ENCODE results near the gene PTPN4. TPM values are rescaled to one million over a fixed set of nuclear protein-coding genes. Genes with fewer than 3 reads are reported as not detected.

PTPN4 gene
- total RNA-seq, 1 experiment from 2014 or later: 46.8 TPM

DNA sequence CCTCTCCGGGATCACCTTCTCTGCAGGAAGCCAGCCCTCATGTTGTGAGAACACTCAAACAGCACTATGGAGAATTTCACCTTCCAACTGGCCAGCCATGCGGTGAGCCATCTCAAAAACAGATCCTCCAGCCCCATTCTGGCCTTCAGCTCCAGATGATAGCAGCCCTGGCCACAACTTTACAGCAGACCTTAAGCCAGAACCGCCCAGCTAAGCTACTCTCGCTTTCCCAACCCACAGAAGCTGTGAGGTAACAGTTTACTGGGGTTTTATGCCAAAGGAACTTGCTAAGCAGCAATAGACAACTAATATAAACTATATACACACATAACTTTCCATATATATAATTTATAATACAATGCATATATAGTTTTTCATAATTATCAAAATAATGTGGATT, 11.6 kb upstream of the PTPN4 start:
- no peaks in the 10 kb centered on the region for H3K9me3 ChIP-seq
- ChIA-PET POLR2A (no interaction called here), CTCF (no interaction called here)
- H3K4me3 Mint-ChIP-seq (ENCODE audit: unreplicated experiment): no peak overlapping the region
- H3K4me1 ChIP-seq: no peaks in the 10 kb centered on the region
- intact Hi-C loops (cut with micrococcal nuclease; ENCODE audit: unreplicated experiment): no loop called here
- no peak overlapping the region for H3K4me3 ChIP-seq (ENCODE audit: low read depth, low read length)
- no peak overlapping the region for H3K27ac Mint-ChIP-seq (ENCODE audit: unreplicated experiment)
- H3K4me1 Mint-ChIP-seq (ENCODE audit: low read depth, unreplicated experiment): no peaks in the 10 kb centered on the region
- no TSS peak for BruUV-seq (replicated peaks)
- H3K36me3 Mint-ChIP-seq (ENCODE audit: insufficient read depth, unreplicated experiment): no peaks in the 10 kb centered on the region
- peaks cover 18% of the 10 kb centered on the region for H3K27me3 Mint-ChIP-seq (ENCODE audit: insufficient read depth, unreplicated experiment)
- H3K9me3 Mint-ChIP-seq (ENCODE audit: unreplicated experiment): no peaks in the 10 kb centered on the region
- TF ChIP-seq, protein P1, sequence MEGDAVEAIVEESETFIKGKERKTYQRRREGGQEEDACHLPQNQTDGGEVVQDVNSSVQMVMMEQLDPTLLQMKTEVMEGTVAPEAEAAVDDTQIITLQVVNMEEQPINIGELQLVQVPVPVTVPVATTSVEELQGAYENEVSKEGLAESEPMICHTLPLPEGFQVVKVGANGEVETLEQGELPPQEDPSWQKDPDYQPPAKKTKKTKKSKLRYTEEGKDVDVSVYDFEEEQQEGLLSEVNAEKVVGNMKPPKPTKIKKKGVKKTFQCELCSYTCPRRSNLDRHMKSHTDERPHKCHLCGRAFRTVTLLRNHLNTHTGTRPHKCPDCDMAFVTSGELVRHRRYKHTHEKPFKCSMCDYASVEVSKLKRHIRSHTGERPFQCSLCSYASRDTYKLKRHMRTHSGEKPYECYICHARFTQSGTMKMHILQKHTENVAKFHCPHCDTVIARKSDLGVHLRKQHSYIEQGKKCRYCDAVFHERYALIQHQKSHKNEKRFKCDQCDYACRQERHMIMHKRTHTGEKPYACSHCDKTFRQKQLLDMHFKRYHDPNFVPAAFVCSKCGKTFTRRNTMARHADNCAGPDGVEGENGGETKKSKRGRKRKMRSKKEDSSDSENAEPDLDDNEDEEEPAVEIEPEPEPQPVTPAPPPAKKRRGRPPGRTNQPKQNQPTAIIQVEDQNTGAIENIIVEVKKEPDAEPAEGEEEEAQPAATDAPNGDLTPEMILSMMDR (IDR thresholded peaks at IDR 0.05; ENCODE audit: insufficient read depth in 1 of 2, low read depth in 1 of 2, low read length in 1 of 2, severe bottlenecking in 1 of 2, unreplicated experiment in 1 of 2): no peak
- H3K27me3 ChIP-seq (replicated peaks; ENCODE audit: control insufficient read depth, insufficient read depth, low read length): no peaks in the 10 kb centered on the region
- H3K36me3 ChIP-seq (ENCODE audit: control insufficient read depth, insufficient read depth, low read length): no peaks in the 10 kb centered on the region
- DNase-seq: no peak

DNA sequence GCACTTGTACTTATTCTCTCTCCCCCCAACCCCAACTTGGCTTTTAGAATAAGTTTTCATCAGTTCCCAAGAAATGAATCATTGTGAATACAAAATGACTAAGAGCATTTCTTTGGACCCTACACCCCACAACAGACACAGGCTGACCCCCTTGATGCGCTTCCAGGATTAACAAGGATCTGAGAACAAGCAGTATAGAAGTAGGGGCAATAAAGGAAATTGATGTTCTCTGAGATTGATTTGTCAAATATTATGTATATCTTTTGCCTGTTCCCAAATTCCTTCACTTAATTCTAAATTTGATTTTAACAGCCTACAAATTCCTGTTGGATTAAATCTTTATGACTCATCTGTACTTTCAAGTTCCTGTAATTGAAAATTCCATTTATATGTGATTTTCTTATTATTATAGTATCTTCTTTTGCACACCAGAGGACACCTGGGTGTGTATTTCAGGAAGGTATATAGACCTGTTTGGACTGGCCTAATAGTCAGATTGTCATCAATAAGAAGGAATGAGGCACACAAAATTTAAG, 10.2 kb upstream of the PTPN4 start:
- DNase-seq: no peak
- POLR2A ChIA-PET: no interaction called here
- BruUV-seq (replicated peaks): no TSS peak
- no peaks in the 10 kb centered on the region for H3K4me1 ChIP-seq
- Mint-ChIP-seq H3K27ac (ENCODE audit: unreplicated experiment) (no peak overlapping the region), H3K9me3 (ENCODE audit: unreplicated experiment) (no peaks in the 10 kb centered on the region), H3K36me3 (ENCODE audit: insufficient read depth, unreplicated experiment) (no peaks in the 10 kb centered on the region), H3K4me3 (ENCODE audit: unreplicated experiment) (no peak overlapping the region), H3K27me3 (ENCODE audit: insufficient read depth, unreplicated experiment) (peaks cover 15% of the 10 kb centered on the region), H3K4me1 (ENCODE audit: low read depth, unreplicated experiment) (no peaks in the 10 kb centered on the region)
- H3K27me3 ChIP-seq (replicated peaks; ENCODE audit: control insufficient read depth, insufficient read depth, low read length): no peaks in the 10 kb centered on the region
- no peaks in the 10 kb centered on the region for H3K9me3 ChIP-seq
- H3K4me3 ChIP-seq (ENCODE audit: low read depth, low read length): no peak overlapping the region
- CTCF ChIA-PET: no interaction called here
- TF ChIP-seq, protein P1 (IDR thresholded peaks at IDR 0.05; ENCODE audit: insufficient read depth in 1 of 2, low read depth in 1 of 2, low read length in 1 of 2, severe bottlenecking in 1 of 2, unreplicated experiment in 1 of 2): no peak
- intact Hi-C loops (cut with micrococcal nuclease; ENCODE audit: unreplicated experiment): loop anchor here (10.0 kb wide), 1 partner anchor 265 kb away; the partner anchor contains the start of gene EPB41L5
- H3K36me3 ChIP-seq (ENCODE audit: control insufficient read depth, insufficient read depth, low read length): no peaks in the 10 kb centered on the region

DNA sequence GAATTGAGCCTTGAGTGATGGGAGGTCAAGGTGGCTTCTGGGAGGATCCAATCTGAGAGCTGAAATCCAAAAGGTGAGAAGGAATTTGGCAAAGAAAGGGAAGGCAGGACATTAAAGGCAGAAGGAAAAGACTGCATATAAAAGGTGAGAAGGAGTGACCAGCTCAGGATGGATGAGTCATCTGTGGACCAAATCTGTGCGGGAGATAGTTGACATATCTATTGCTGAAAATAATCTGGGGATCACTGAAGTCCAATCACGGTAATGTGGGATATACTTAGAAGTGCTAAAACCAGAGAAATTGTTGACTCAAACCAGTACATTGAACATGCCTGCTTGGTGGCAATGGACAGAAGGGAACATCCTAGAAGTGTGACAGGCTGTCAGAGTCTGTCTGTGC, 8.0 kb upstream of the PTPN4 start:
- no peaks in the 10 kb centered on the region for H3K36me3 ChIP-seq (ENCODE audit: control insufficient read depth, insufficient read depth, low read length)
- H3K4me3 ChIP-seq (ENCODE audit: low read depth, low read length): no peak overlapping the region
- no peak for DNase-seq
- Mint-ChIP-seq H3K9me3 (ENCODE audit: unreplicated experiment) (no peaks in the 10 kb centered on the region), H3K36me3 (ENCODE audit: insufficient read depth, unreplicated experiment) (no peaks in the 10 kb centered on the region), H3K27me3 (ENCODE audit: insufficient read depth, unreplicated experiment) (peaks cover 9% of the 10 kb centered on the region), H3K4me3 (ENCODE audit: unreplicated experiment) (no peak overlapping the region), H3K4me1 (ENCODE audit: low read depth, unreplicated experiment) (no peaks in the 10 kb centered on the region), H3K27ac (ENCODE audit: unreplicated experiment) (no peak overlapping the region)
- TF ChIP-seq, protein P1 (IDR thresholded peaks at IDR 0.05; ENCODE audit: insufficient read depth in 1 of 2, low read depth in 1 of 2, low read length in 1 of 2, severe bottlenecking in 1 of 2, unreplicated experiment in 1 of 2): no peak
- POLR2A ChIA-PET: no interaction called here
- H3K27me3 ChIP-seq (replicated peaks; ENCODE audit: control insufficient read depth, insufficient read depth, low read length): no peaks in the 10 kb centered on the region
- no TSS peak for BruUV-seq (replicated peaks)
- intact Hi-C loops (cut with micrococcal nuclease; ENCODE audit: unreplicated experiment): loop anchor here (2.0 to 10.0 kb wide), 2 partner anchors 49 to 263 kb away; partner anchors contain the start of gene EPB41L5
- CTCF ChIA-PET: no interaction called here
- H3K4me1 ChIP-seq: no peaks in the 10 kb centered on the region
- no peaks in the 10 kb centered on the region for H3K9me3 ChIP-seq

Measured in Caco-2 (cell line).